Kidney epithelial cell (primary cell): ENCODE data around the gene ZC3H7B. TPM values are rescaled to one million over a fixed set of nuclear protein-coding genes. Genes with fewer than 3 reads are reported as not detected.

Experiments used
- DNase-seq: peaks from one replicate; pipeline ENCODE4 v3.0.0-alpha.2; 2010; ENCODE audit warnings: low read depth
- H3K27me3 ChIP-seq: 2 replicates; pipeline ENCODE4 v1.6.0; 2011; ENCODE audit warnings: low read length; ENCODE audit not compliant: control insufficient read depth, insufficient read depth
- H3K36me3 ChIP-seq: 2 replicates; pipeline ENCODE4 v1.5.1; 2011; ENCODE audit warnings: low read length; ENCODE audit not compliant: control insufficient read depth, insufficient read depth
- H3K4me3 ChIP-seq: 2 replicates; pipeline ENCODE4 v1.5.1; 2011; ENCODE audit warnings: low read depth, mild to moderate bottlenecking, control low read depth, low read length
- CTCF ChIP-seq: IDR thresholded peaks from 2 replicates; pipeline ENCODE4 v1.5.1; 2011; ENCODE audit warnings: mild to moderate bottlenecking, moderate library complexity, low read length, control low read depth, inconsistent platforms; ENCODE audit not compliant: insufficient read depth, poor library complexity, severe bottlenecking
- total RNA-seq: library from RNA; depleted of rRNA; stranded (reverse); fragments of >200 nt; gene quantifications from 2 replicates; pipeline ENCODE4 v1.2.3, GENCODE V29; 2015

Gene ZC3H7B
- total RNA-seq, 1 donor from 2014 or later: 57.7 TPM

- Histone ChIP-seq H3K4me3 (no peak overlapping the region), H3K27me3 (no peaks in the 10 kb centered on the region), H3K36me3 (peaks cover 7% of the 10 kb centered on the region)
- no peak for DNase-seq
- TF ChIP-seq CTCF: no peak
These were observed 55.2 kb downstream of the ZC3H7B start for GRCh38 chr22:41356430-41357028.

DNA sequence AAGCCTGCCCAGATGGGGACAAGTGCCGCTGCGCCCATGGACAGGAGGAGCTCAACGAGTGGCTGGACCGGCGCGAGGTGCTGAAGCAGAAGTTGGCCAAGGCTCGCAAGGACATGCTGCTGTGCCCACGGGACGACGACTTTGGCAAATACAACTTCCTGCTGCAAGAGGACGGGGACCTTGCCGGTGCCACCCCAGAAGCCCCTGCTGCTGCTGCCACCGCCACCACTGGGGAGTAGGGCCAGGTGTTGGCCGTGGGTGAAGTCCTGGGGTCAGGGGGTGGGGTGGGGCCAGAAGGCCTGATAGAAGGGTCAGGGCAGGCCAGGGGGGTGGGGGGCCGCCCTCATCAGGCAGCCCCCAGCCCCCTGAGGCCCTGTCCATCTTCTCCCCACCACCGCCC is 55.9 kb downstream of the ZC3H7B start:
- TF ChIP-seq CTCF: no peak
- peaks cover 7% of the 10 kb centered on the region for H3K36me3 ChIP-seq
- H3K4me3 ChIP-seq: no peak overlapping the region
- DNase-seq: no peak
- H3K27me3 ChIP-seq: no peaks in the 10 kb centered on the region

- H3K36me3 ChIP-seq: peaks cover 7% of the 10 kb centered on the region
- no peak for DNase-seq
- H3K4me3 ChIP-seq: no peak overlapping the region
- H3K27me3 ChIP-seq: no peaks in the 10 kb centered on the region
- TF ChIP-seq CTCF: no peak
These were observed 57.6 kb downstream of the ZC3H7B start for GRCh38 chr22:41358927-41359326.

- DNase-seq: no peak
These were observed 58.1 kb downstream of the ZC3H7B start for GRCh38 chr22:41359376-41359775.

DNA sequence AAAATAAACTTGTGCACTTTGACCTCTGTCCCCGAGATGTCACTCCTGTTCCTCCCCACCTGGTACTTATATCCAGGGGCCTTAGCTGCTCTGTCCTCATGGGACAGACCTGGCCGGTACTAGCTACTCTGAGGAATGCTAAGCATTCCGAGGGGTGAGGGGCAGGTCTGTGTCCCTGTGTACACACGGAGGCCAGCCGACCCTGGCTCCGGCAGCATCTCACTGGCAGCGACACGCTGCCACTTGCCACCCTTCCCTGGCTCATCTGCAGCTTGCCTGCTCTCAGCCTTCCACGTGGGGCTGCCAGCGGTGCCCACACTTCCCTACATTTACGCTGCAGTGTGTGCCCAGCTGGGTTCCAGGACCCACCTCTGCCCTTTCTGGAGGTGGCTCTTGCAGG is 58.8 kb downstream of the ZC3H7B start:
- no peak overlapping the region for H3K4me3 ChIP-seq
- peaks cover 6% of the 10 kb centered on the region for H3K36me3 ChIP-seq
- no peak for DNase-seq
- no peaks in the 10 kb centered on the region for H3K27me3 ChIP-seq
- no peak for TF ChIP-seq CTCF

More at GRCh38 chr22:41359376-41359775, 58.1 kb downstream of the ZC3H7B start:
- H3K36me3 ChIP-seq: peaks cover 6% of the 10 kb centered on the region
- no peak for TF ChIP-seq CTCF
- no peak overlapping the region for H3K4me3 ChIP-seq
- no peaks in the 10 kb centered on the region for H3K27me3 ChIP-seq

DNA sequence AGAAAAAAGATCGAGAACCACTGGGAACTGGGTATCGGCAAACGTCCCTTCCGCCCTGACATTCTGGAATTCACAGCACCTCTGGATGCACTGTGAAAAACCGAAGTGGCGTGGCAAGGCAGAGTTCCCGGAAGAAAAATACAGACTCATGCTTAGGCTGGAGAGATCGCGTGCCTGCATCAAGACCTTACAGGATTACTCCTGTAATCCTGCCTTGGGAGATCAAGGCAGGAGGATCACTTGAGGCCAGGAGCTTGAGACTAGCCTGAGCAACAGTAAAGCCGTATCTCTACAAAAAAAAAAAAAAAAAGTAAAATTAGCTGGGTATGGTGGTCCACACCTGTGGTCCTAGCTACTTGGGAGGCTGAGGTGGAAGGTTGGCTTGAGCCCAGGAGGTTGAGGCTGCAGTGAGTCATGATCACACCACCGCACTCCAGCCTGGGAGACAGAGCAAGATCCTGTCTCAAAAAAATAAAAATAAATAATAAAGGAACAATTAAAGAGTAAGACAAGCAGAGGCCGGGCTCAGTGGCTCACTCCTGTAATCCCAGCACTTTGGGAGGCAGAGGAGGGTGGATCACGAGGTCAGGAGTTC is 60.5 kb downstream of the ZC3H7B start:
- TF ChIP-seq CTCF: no peak
- peaks cover 3% of the 10 kb centered on the region for H3K27me3 ChIP-seq
- H3K4me3 ChIP-seq: no peak overlapping the region
- DNase-seq: no peak
- peaks cover 3% of the 10 kb centered on the region for H3K36me3 ChIP-seq
